ENCODE data around the gene A2M. TPM values are rescaled to one million over a fixed set of nuclear protein-coding genes. Genes with fewer than 3 reads are reported as not detected.

A2M gene
- 100 to 1,000 TPM; 340 to 683 TPM for total RNA-seq

DNA sequence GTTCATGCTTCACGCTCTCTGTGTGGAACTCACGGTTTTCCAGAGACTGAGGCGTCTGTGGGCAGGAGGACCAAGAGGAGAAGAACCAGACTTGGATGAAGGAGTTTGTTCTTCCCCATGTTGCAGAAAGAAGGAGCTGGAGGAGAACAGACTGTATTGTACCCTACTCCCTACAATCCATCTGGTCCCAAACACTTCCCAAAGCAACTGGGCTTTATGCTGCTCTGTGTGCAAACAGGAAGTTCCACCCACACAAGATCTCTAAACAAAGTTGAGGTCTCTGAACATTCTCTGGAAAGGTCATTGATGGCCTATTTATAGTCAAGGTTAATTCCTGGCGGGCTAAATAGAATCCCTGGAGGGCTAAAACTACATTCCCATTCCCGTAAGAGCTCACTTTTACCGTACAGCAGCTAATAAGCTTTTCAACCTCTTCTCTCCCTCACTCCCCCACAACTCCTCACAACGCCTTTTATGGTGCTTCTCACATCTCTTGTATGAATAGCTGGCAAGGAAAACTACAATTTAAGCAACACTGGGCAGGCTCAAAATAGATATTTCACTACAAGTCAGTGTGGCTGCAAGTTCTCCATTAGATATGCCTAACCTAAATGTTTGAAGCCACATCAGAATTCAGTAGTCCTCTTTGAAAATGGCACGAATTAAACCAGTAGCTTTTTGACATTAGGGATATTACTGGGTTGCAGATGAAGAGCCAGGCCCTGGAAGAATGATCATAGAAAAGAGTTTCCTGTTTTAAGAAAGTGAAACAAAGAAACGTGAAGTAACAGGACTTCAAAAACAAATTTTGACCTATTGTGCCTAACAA, at the start of gene A2M:
TSS of gene A2M (minus strand) at position 189 of the 829 bp plus-strand sequence. CDS start at position 119, 70 bp downstream.
- no peak for DNase-seq (ENCODE audit: low spot score)
- TF ChIP-seq CTCF (IDR thresholded peaks at IDR 0.05): no peak
- no peaks in the 10 kb centered on the region for H3K27me3 ChIP-seq
- peaks cover 20% of the 10 kb centered on the region for H3K36me3 ChIP-seq
- H3K9me3 ChIP-seq: no peaks in the 10 kb centered on the region
- peak within 1 kb of the TSS; percentile 44 to 50 for H3K4me3 ChIP-seq
- H3K27ac ChIP-seq: peak within 1 kb of the TSS; percentile 79 to 86
- peaks cover 0 to 50% of the 10 kb centered on the region in 2 donors for H3K4me1 ChIP-seq

DNA sequence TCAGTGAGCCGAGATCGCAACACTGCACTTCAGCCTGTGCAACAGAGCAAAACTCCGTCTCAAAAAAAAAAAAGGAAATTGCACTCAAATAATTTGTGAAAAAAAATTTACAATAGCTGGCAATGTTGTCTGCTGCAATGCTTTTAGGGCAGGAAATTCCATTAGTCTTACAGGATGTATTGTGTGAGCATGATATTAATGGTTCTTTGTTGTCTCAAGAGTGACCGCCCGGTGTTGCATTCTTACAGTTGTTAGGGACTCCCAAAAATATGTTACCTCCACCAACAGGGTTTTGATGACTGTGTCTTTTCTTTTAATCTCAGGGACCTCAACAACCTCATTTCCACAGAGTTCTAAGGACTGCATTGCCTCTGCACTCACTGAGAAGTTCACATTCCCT, 47.7 kb upstream of the A2M start:
- TF ChIP-seq CTCF (IDR thresholded peaks at IDR 0.05): no peak
- Histone ChIP-seq H3K4me1 (no peaks in the 10 kb centered on the region), H3K27me3 (no peaks in the 10 kb centered on the region), H3K9me3 (no peaks in the 10 kb centered on the region), H3K36me3 (no peaks in the 10 kb centered on the region), H3K27ac (peak overlapping the region in 1 of 2 donors; percentile 41), H3K4me3 (no peak overlapping the region)
- no peak for DNase-seq (ENCODE audit: low spot score)

- Histone ChIP-seq H3K36me3 (no peaks in the 10 kb centered on the region), H3K9me3 (no peaks in the 10 kb centered on the region), H3K27me3 (no peaks in the 10 kb centered on the region), H3K4me3 (no peak overlapping the region), H3K27ac (no peak overlapping the region), H3K4me1 (no peaks in the 10 kb centered on the region)
- TF ChIP-seq CTCF (IDR thresholded peaks at IDR 0.05): no peak
- DNase-seq (ENCODE audit: low spot score): no peak
Observed at GRCh38 chr12:9156119-9156518, 40.4 kb upstream of the A2M start.

GRCh38 chr12:9149372-9149771, 33.7 kb upstream of the A2M start:
- Histone ChIP-seq H3K4me3 (no peak overlapping the region), H3K9me3 (peaks cover 4 to 17% of the 10 kb centered on the region in 2 donors), H3K27ac (no peak overlapping the region), H3K4me1 (no peaks in the 10 kb centered on the region), H3K36me3 (no peaks in the 10 kb centered on the region), H3K27me3 (no peaks in the 10 kb centered on the region)
- no peak for DNase-seq (ENCODE audit: low spot score)
- TF ChIP-seq CTCF (IDR thresholded peaks at IDR 0.05): no peak

DNA sequence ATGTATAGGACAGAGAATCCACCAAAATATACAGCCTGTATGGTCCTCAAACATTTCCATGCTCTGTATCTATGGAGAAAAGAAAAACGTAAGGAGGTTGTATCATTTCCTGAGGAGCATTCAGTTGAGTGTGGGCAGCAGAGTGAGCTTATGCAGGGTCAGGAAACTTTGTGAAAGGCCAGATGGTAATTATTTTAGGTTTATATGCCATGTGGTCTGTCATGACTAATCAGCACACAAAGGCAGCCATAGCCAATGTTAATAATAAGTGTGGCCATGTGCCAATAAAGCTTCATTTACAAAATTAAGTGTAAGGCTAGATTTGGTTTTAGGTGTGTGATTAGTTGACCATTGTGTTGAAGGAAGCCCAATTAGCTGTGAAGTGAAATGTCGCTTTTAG, 33.2 kb upstream of the A2M start:
- no peak for TF ChIP-seq CTCF (IDR thresholded peaks at IDR 0.05)
- peaks cover 7 to 21% of the 10 kb centered on the region in 2 donors for H3K9me3 ChIP-seq
- no peaks in the 10 kb centered on the region for H3K36me3 ChIP-seq

More for the DNA sequence above, 33.2 kb upstream of the A2M start:
- Histone ChIP-seq H3K4me1 (no peaks in the 10 kb centered on the region), H3K27ac (no peak overlapping the region), H3K27me3 (no peaks in the 10 kb centered on the region), H3K4me3 (no peak overlapping the region)
- no peak for DNase-seq (ENCODE audit: low spot score)

All from right atrium auricular region (tissue), 2 donors.